HG02763 (cell line): Measurements from ENCODE around the gene RBMS3.
"Not testable (repeated sequence)": the region's sequence is repeated elsewhere in the genome, so short reads cannot be mapped to it uniquely, and the experiment has no call there.

Source experiments
- ATAC-seq: cut with Tn5 transposase; IDR thresholded peaks from one replicate; pipeline ENCODE4 v1.9.1; 2021; ENCODE audit warnings: mild to moderate bottlenecking, moderate library complexity; ENCODE audit not compliant: unreplicated experiment

The RBMS3 gene

DNA sequence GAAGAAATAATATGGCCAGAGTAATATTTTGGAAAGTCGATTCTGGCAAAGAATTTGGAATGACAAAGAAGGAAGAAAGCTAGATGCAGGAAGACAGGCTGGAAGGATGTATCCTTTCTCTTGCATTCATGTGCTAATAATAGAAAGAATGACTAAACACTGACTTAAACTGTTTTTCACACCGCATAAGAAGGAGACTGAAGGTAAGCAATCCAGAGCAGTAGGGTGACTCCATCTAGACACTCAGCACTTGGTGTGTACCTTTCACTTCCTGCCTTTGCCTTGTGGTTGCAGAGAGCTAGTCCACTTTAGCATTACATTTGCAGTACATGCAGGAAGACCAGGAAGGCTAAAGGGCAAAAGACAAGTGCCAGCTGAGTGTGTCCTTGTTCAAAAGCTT lies 234.6 kb downstream of the RBMS3 start:
- no peak for ATAC-seq

DNA sequence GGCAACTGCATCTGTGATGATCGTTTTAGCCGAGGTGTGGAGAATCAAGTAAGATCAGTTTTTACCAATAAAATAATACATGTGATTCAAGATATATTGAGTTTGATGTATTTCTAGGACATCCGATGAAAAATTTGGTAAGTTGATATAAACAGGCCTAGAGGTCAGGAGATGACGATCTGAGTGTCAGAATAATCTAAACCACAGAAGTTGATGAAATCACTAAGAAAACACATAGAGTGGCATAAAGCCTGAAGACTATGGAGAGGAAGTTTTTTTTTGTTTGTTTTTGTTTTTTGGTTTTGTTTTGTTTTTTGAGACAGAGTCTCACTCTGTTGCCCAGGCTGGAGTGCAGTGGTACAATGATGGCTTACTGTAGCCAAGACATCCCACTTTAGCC lies 235.3 kb downstream of the RBMS3 start:
- no peak for ATAC-seq

DNA sequence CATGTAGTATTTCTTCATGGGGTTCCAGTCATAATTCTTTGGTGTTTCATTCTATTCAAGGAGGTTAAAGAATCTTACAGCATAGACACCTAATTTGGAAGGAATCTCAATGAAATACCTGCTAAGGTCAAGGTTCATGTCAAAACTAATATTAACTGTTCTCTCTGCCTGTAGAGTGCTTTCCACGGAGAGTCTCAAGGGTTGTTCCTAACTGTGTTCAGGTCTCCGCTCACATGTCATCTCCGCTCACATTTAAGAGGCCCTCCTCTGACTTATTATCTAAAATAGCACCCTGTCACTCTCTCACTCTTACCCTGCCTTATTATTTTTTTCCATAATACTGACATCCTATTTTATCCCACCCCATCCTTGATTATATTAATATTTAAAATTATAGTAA lies 239.9 kb downstream of the RBMS3 start:
- no peak for ATAC-seq

DNA sequence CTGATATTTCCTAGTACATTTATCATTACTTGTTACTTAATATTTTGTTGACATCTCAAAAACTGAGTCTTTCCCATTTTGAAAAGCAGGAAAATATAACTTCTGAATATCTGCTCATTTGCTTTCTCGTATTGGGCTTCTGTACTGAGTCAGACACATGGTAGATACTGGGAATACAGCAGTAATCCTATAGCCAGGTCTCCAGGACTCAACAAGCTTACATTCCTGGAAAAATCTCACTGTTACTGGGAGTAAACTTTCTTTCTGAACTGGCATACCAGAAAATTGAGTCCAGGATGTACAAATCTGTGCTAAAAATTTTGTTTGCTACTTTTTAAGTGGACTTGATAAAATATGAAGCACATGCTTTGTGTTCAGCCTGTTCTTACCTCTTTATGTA lies 240.4 kb downstream of the RBMS3 start:
- ATAC-seq, result no peak

DNA sequence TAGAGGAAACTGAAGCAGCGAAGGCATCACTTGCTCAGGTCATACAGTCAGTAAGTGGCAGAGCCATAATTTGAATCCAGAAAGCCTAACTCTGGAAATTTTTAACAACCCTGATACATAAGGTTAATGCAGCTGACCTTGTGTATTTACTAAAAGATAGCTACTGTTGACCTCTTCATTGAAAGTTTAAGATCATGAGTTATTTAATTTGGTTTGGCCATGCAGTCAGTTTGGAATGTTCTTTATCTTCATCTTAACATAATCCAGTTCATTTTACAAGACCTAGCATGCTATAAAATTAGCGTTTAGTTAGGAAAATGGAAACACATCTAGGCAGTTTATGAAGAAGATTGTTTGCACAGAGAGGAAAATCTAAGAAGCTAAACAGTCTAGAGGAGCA lies 240.9 kb downstream of the RBMS3 start:
- no peak for ATAC-seq

DNA sequence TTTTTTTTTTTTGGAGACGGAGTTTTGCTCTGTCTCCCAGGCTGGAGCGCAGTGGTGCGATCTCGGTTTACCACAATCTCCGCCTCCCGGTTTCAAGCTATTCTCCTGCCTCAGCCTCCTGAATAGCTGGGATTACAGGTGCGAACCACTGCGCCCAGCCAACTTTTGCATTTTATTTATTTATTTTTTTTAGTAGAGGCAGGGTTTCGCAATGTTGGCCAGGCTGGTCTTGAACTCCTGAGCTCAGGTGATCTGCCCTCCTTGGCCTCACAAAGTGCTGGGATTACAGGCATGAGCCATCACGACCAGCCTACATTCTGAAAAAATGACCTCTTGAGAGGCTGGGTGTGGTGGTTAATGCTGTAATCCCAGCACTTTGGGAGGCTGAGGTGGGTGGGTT lies 243.6 kb downstream of the RBMS3 start:
- ATAC-seq, result not testable (repeated sequence)

DNA sequence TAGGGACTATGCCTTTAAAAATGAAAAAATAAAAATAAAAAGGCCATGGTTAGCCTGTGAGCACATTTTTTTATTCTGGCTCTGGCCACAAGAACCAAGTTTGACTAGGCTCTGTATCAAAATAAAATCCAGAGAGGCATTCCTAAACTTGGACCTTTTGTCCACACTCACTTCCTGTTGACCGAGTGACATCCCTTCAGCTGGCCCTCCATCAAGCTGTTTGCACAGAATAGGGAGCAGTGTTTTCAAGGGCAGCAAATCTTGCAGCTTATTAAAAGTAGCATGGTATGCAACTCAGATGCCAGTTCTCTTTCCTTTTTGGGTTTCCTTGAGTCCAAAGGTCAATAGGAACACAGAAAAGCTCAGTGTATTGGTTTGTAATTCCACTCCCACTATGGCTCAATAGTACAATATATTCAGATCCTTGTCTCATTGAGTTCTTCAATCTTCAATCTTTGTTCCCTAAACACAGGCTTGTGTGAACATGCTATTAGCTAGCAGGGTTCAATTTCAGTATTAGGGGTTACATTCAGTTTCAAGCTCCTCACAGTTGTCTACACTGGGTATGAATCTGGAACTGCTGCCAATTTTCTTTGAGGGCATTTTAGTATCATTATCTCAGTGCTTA lies 244.5 kb downstream of the RBMS3 start:
- ATAC-seq, result no peak

DNA sequence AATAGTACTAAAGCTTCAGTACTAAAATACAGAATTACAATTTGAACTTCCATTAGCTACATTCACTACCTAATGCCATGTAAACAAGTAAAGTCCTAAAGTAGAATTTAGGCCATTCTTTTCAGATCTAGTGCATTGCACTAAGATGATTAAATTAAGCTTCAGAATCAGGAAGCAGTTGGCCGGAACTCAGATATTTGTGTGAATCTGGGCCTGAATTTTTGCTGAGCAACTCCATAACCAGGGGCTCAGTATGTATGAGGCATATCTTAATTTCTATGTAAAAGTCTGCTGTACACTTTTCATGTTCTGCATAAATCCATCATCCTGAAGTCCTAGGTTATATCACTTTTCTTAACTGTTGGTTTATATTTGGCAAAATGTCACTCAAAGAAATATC lies 246.4 kb downstream of the RBMS3 start:
- ATAC-seq, result no peak

DNA sequence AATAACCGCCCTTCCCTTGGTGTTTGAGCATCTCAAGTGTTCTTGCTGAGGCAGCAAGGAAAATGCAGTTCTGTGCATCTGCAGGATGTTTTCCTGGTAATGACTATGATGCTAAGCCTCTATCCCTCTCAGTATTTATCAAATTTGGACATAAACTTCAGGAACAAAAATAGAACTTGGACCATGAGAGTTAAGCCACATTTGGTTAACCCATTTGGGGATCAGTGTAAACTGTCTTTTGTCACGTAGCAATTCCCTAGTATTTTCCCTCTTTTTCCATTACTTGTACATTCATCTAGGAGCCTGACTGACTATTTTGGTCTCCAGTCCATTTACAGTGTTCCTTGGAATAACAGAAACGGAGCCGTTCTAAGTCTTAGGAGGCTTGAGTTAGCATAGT lies 250.8 kb downstream of the RBMS3 start:
- no peak for ATAC-seq

DNA sequence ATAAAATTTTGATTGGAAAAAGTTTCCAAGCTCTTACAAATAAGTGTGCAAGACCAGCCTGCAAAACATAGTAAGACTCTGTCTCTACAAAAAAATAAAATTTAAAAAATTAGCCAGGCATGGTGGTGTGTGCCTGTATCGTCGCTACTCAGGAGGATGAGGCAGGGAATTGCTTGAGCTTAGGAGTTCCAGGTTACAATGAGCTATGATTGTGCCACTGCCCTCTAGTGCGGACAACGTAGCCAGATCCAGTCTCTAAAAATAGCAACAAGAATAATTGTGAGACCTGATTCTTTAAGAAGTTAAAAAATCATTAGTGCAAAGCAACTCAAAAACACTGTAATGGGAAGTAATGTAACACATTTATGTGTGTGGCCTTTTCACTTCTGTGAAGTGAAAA lies 251.6 kb downstream of the RBMS3 start:
- no peak for ATAC-seq

DNA sequence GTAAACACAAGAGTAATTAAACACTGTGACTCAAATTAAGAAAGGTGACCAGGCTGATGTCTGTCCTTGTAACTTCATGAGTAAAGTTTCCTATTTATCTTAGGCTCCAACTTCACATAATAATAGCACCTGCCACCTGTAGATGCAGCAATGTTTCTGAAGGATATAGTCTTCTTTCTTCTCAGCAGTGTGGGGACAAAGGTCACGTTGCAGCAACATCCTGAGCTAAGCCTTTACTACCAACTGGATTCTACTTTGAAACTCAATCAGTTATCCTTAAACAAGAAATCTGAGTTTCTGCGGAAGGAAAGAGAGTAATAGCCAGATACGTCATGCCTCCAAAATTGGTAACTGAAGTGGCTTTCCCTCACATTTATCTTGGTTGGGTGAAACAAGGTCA lies 253.1 kb downstream of the RBMS3 start:
- ATAC-seq, result no peak

DNA sequence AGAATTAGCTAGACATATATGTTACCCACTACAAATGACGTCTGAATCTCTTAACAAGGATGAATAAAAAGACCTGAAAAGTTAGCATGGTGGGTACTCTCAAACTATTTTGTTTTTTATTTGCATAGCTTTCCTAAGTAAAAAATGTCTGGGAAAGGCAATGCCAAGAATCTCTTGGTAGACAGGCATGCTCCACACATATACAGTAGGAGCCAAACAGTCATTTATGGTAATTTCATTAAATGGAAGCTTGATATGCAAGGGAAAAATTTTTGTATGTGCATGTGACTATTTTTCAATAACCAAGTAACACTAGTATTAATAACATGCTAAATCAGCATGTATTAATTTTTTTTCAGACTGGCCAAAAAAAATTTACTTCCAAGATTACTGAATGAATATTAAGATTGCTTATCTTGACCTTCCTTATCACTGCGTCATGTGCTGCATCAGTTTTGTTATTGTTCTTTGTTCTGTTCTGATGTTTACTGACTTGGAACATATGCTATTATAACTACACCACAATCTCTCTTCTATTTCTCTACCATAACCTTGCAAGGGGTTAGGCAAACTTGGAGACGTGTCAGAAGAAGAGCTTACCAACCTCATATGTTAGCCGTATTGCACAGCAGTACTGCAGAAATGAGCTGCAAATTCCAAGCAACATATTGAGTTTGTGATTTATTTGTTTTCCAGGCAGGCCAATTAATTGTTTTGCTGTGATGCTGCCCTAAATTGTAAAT lies 255.3 kb downstream of the RBMS3 start:
- ATAC-seq, result no peak

DNA sequence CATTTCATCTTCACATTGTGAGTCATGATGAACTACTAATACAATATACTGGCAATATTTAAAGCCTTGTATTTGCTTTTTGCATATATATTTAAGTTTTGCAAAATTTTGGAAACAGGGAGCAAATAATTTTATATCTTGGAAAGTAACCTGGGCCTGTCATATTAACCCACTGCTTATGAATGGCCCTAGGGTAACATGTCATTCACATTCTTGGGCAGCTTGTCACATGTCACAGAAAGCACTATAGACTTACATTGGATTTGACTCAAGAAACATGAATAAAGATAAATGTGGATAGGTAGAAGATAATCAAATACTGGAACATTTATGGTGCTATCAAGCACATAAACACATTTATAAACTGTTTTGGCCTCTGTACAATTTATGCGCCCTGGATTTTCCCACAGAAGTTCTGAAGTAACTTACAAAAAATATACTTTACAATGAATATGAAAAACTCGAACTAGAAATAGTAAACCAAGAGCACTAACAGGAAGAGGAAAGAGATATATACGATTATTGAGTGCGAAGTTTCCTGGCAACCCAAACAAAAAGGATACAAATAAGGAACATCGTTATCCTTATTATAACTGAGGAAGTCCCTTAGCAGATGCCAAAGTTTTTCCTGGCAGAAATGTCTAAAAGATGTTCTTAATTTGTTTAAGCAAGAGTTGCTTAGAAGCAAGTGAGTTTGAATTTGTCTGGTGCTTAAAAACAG lies 257.2 kb downstream of the RBMS3 start:
- no peak for ATAC-seq

DNA sequence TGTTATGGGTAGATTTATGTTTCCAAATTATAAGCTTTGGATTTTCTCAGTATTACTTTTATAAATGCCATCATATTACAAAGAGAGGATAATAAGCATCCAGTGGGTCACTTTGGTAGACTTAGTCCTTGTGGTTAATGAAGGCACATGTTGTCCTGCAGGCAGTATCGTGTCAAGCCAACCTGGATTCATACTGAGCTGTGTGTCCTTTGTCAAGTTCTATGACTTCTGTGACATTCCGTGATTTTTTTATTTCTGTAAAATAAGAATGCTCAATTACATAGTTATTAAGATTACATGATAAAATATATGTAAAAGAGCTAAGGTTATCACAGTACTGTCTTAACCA lies 257.7 kb downstream of the RBMS3 start:
- ATAC-seq, result no peak

DNA sequence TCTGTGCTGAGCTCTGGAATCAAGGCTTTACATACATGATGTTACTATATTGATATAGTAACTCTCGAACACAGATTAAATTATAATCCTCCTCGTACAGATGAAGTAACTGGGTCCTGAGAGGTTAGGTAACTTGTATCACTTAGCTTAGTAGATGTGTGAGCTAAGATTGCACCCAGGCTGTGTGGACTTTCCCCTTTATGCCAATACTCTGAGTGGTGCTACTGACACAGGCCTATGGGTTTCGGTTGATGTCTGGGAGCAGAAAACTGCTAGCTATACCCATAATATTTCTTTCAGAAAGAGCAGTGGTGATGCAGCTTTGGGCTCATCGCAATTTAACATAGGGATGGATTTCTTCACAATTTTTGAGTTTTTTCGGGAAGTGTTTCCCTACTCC lies 259.7 kb downstream of the RBMS3 start:
- no peak for ATAC-seq

DNA sequence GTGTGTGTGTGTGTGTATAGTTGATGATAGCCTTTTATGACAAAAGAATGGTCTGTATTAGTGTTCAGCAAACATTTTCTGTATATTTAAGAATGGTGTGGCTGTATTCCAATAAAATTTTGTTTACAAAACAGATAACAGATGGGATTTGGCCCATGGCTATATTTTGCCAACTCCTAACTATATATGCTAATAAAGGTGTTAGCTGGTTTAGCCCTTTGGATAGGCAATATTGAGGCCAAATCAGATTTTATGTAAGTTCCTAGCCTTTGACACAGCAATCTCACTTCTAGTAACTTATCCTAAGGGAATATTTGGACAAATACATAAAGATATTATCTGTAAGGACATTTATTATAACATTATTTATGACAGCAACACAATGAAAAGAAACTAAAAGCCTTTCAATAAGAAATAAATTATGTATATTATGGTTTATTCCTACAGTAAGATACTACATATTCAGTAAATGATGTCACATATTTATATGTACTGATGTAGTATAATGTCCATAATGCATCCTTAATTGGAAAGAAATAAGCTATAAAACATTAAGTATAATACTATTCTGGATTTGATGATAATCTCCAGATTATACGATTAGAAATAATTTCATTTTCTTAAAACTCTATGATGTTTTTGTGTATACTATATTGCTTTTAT lies 264.0 kb downstream of the RBMS3 start:
- no peak for ATAC-seq

DNA sequence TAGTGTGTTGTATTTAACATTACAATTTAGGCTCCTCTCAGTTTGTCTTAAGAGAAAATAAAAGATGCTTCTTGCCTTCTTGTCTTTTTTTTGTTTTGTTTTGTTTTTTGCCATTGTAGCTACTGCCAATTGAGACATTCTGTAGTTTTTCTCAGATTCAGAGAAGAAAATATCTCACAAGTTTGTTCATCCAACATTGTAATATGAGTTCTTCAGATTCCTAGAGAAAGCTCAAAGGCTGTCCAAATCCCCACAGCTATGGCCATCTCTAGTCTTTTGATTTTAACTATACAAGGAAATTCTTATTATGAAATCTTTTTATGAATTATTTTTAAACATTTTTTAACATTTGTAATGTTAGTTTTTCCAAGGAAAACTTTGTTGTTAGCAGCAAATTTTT lies 264.7 kb downstream of the RBMS3 start:
- no peak for ATAC-seq

DNA sequence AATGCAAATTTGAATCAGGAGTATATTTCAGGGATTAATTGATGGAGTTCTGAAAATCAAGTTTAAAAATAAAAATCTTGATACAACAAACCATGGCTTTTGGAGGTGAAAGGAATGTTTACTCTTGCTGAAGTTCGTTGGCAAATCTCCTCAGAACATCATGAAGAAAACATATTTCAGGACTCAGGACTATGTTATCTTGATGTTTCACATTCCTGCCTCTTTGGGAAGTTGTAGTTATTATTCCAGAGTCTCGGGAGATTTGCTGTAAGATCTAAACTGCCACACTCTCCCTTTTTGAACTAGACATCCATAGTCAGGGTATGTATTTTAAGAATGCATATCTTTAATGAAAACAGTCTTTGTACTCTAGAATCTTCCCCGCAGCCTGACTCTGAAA lies 271.2 kb downstream of the RBMS3 start:
- ATAC-seq, result no peak

DNA sequence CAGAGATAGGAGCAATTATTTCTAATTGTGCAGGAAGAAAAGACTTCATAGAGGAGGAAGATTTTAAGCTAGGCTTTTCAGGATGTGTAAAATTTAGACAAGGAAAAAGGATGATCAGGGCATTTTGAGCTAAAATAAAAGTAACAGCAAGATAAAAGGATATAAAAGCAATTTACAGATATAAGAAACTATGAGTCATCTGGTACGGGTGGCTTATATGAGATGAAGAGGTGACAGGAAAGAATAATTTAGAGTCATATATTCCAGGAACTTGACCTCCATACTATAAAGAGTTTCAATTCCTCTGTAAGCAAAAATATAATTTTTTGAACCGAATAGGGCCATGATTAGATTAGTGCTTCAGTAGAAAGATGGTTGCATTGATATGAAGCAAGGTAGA lies 273.7 kb downstream of the RBMS3 start:
- ATAC-seq, result no peak

DNA sequence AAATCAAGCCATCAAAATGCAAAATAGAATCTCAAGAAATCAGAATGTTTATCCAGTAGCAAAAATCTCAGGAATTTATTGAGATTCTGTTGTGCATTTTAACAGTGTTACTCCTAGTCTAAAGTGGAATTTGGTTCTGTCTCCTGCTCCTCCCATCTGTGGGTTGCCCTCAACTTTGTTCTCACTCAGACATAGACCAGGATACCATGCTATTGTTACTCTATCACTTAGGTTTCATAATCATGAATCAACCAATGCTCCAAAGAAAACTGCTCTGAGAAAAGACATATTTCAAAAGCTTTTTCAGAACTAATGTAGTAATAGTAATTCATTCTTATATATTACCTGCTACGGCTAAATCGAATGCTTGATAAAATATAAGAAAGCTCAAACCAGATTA lies 274.7 kb downstream of the RBMS3 start:
- ATAC-seq, result no peak

DNA sequence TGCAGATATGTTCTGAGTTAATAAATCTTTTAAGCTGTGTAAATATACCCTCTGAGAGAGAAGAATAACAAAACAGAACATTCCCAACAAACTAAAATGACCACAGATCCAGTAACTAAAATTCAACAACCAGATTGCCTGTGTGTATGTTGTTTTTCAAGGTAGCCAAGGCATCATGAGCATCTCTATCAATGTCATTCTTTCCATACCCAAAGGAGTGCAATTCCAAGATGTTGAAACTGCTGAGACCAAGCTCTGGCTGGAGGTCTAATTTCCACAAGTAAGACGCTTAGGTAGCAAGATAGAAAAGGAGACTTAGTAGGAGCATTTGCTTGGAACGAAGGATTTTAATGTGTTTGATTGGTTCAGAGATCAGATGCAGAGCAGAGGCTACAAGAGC lies 276.3 kb downstream of the RBMS3 start:
- ATAC-seq, result no peak

DNA sequence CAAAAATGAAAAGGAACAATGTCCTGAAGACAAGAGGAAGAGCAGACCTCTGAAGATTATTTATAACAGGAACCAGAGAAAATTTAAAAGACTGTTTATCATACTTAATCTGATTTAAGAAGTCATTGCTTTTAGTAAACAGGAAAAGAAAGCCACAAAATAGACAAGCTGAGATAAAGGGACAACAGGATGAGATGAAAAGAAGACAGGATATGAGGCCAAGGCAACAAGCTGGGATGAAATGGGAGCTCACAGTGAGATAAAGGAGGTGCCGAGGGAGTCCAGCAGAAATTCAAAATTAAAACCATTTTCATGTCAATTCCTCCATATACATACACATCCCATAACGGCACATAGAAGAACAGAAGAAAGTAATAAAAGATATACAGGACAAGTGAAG lies 277.0 kb downstream of the RBMS3 start:
- ATAC-seq, result no peak
